ENCODE data around the gene ABHD6.

ABHD6 gene

GRCh38 chr3:58203541-58203940, 34.1 kb upstream of the ABHD6 start:
- H3K27me3 ChIP-seq (replicated peaks), result no peaks in the 10 kb centered on the region
- no peak for TF ChIP-seq CTCF (IDR thresholded peaks at IDR 0.05; ENCODE audit: low read depth, low read length, missing control alignments)
- in situ Hi-C loops (cut with HindIII; ENCODE audit: low pct_ligation_motif_present, low sequenced_read_pairs), result no loop called here
- no peak overlapping the region for H3K4me3 ChIP-seq (ENCODE audit: low read depth, low read length)
- H3K27ac ChIP-seq, result no peak overlapping the region
- DNase-seq, result no peak
- H3K36me3 ChIP-seq (replicated peaks), result no peaks in the 10 kb centered on the region

GRCh38 chr3:58204720-58205119, 32.9 kb upstream of the ABHD6 start:
- no peak overlapping the region for H3K27ac ChIP-seq
- no peak for DNase-seq
- no peaks in the 10 kb centered on the region for H3K27me3 ChIP-seq (replicated peaks)
- H3K36me3 ChIP-seq (replicated peaks), result no peaks in the 10 kb centered on the region
- in situ Hi-C loops (cut with HindIII; ENCODE audit: low pct_ligation_motif_present, low sequenced_read_pairs), result no loop called here
- H3K4me3 ChIP-seq (ENCODE audit: low read depth, low read length), result no peak overlapping the region
- TF ChIP-seq CTCF (IDR thresholded peaks at IDR 0.05; ENCODE audit: low read depth, low read length, missing control alignments), result no peak

GRCh38 chr3:58205981-58206380, 31.6 kb upstream of the ABHD6 start:
- in situ Hi-C loops (cut with HindIII; ENCODE audit: low pct_ligation_motif_present, low sequenced_read_pairs), result no loop called here
- TF ChIP-seq CTCF (IDR thresholded peaks at IDR 0.05; ENCODE audit: low read depth, low read length, missing control alignments), result no peak

GRCh38 chr3:58206406-58207011, 31.1 kb upstream of the ABHD6 start:
- H3K4me3 ChIP-seq (ENCODE audit: low read depth, low read length), result no peak overlapping the region
- no peak for TF ChIP-seq CTCF (IDR thresholded peaks at IDR 0.05; ENCODE audit: low read depth, low read length, missing control alignments)
- in situ Hi-C loops (cut with HindIII; ENCODE audit: low pct_ligation_motif_present, low sequenced_read_pairs), result no loop called here
- peak; percentile 49 for DNase-seq
- no peaks in the 10 kb centered on the region for H3K27me3 ChIP-seq (replicated peaks)
- no peak overlapping the region for H3K27ac ChIP-seq
- H3K36me3 ChIP-seq (replicated peaks), result no peaks in the 10 kb centered on the region

More at GRCh38 chr3:58205981-58206380, 31.6 kb upstream of the ABHD6 start:
- Histone ChIP-seq H3K36me3 (replicated peaks) (no peaks in the 10 kb centered on the region), H3K4me3 (ENCODE audit: low read depth, low read length) (no peak overlapping the region), H3K27me3 (replicated peaks) (no peaks in the 10 kb centered on the region), H3K27ac (no peak overlapping the region)
- no peak for DNase-seq

- Histone ChIP-seq H3K4me3 (ENCODE audit: low read depth, low read length) (no peak overlapping the region), H3K27ac (no peak overlapping the region), H3K27me3 (replicated peaks) (no peaks in the 10 kb centered on the region), H3K36me3 (replicated peaks) (no peaks in the 10 kb centered on the region)
- no peak for DNase-seq
- in situ Hi-C loops (cut with HindIII; ENCODE audit: low pct_ligation_motif_present, low sequenced_read_pairs), result no loop called here
- no peak for TF ChIP-seq CTCF (IDR thresholded peaks at IDR 0.05; ENCODE audit: low read depth, low read length, missing control alignments)
Observed at GRCh38 chr3:58207954-58208353, 29.6 kb upstream of the ABHD6 start.

GRCh38 chr3:58209933-58210332, 27.7 kb upstream of the ABHD6 start:
- no peak for DNase-seq
- Histone ChIP-seq H3K36me3 (replicated peaks) (no peaks in the 10 kb centered on the region), H3K27me3 (replicated peaks) (no peaks in the 10 kb centered on the region), H3K27ac (no peak overlapping the region), H3K4me3 (ENCODE audit: low read depth, low read length) (no peak overlapping the region)
- in situ Hi-C loops (cut with HindIII; ENCODE audit: low pct_ligation_motif_present, low sequenced_read_pairs), result no loop called here
- TF ChIP-seq CTCF (IDR thresholded peaks at IDR 0.05; ENCODE audit: low read depth, low read length, missing control alignments), result no peak
